ENCODE results near the gene NPTXR.

NPTXR gene

DNA sequence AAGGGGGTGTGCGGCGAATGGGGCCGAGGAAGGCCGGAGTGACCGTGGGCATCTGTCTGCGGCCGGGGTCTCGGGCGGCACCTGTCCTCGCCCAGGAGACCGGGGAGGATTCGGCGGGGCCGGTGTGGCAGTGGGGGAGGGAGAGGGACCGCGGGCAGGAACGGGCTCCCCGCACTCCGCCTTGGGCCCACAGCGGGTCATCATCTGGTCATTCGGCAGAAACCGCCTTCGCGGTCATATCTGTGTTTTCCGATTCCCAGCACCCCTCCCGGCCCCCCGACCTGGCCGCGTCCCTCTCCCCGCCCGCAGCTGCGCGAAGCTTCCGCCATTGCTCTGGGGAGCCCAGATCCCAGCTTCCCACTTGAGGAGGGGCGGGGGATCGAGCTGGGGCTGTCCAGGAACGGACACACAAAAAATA is 29.0 kb upstream of the NPTXR start:
- no peak for TF ChIP-seq CTCF (IDR thresholded peaks at IDR 0.05; ENCODE audit: extremely low read depth, insufficient read depth, missing control alignments)
- in situ Hi-C loops (cut with MboI; ENCODE audit: low pct_unique_long_range_greater_than_20kb, low sequenced_read_pairs, unreplicated experiment): no loop called here
- DNase-seq (ENCODE audit: low spot score): peak; percentile 17

DNA sequence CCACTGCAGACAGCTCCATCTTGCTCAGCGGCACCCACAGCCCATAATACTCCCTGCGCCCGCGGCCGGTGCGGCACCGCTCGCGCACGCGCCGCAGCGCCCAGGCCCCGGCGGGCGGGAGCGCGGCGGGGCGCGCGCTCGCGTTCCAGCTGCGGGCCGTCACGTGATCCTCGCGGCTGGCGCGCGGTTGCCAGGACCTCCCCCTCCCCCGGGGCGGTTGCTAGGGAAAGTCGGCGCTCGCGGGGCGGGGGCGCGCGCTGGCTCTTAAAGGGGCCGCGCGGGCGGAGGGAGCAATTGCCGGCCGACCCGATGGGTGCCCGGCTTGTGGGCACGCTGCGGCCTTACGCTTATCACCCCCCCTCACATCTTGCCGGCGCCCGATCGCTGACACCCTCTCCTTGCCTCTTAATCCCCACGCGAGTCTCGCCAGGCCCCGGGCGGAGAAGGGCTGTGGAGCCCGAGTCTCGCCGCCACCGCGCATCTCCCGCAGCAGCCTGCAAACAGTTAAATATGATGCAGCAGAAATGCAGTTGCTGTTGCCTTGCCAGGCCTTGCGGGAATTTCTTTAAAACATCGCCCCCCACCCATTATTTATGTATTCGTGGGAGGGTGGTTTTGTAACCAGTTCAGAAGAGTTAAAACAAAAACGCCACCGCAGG is 28.5 kb upstream of the NPTXR start, which contains the start of gene CBX6:
TSS of gene CBX6 (minus strand) at position 45 of the 659 bp plus-strand sequence. CDS start at position 19, 26 bp downstream.
- peak; percentile 98 for DNase-seq (ENCODE audit: low spot score)

DNA sequence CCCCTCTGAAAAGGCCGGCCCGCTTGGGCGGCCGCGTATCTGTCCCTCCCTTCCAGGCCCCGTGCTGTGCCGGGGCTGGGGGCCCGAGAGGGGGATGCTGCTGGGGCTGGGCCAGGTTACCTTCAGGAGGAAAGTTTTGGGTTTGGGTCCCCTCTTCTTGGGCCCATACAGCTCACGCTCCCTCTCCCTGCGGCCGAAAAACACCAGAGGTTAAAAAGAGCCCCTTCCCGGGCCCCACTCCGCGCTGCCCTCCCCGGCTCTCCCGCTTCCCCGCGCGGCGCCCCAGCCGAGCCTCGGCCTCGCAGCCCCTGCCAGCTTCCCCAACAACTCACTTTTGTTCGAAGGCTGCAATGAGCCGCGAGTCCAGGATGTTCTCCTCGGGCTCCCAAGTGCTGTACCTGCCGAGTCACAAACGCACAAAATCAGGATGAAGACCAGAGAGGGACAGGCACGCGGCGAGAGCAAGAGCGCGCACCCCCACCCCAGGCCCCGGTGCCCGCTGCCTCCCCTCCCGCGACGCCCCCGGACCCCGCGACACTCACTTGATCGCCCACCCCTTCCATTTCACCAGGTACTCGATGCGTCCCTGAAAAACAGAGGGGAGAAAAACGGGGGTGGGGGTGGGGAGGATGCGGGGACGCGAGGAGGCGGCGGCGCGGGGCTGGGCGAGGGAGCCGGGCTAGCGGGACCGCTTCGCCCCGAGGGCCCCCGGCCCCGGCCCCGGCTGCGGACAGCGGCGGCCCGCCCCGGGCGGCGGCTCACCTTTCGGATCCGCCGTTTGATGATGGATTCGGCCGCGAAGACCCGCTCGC is 27.7 kb upstream of the NPTXR start:
- TF ChIP-seq CTCF (IDR thresholded peaks at IDR 0.05; ENCODE audit: extremely low read depth, insufficient read depth, missing control alignments): no peak
- peak; percentile 56 for DNase-seq (ENCODE audit: low spot score)
- in situ Hi-C loops (cut with MboI; ENCODE audit: low pct_unique_long_range_greater_than_20kb, low sequenced_read_pairs, unreplicated experiment): no loop called here

More for the DNA sequence above, 28.5 kb upstream of the NPTXR start, which contains the start of gene CBX6:
- TF ChIP-seq CTCF (IDR thresholded peaks at IDR 0.05; ENCODE audit: extremely low read depth, insufficient read depth, missing control alignments): no peak
- in situ Hi-C loops (cut with MboI; ENCODE audit: low pct_unique_long_range_greater_than_20kb, low sequenced_read_pairs, unreplicated experiment): no loop called here

DNA sequence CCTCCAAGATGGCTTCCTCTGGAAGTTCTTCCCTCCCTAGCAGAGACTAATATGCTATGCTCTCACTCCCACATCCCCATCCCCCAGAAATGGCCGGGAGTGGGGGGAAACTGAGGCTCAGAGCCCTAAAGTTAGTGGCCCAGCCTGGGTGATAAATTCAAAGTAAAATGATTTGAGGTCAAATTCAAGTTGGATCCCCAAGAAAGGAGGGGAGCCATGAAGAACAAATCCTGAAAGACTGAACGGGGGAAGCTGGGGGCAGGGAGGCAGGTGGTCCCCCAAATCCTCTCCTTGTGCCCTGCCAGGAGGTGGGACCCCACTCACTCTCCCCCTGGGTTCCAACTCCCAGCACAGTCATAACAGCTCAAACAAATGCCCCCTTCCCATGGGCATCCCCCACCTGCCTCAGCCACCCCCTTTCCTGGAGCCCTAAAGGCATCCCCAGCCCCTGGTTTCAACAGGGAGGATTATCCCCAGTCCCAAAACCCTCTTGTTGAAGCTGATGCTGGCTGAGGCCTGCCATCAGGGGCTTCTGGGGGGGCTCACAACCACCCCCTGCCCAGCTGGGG is 27.0 kb upstream of the NPTXR start:
- in situ Hi-C loops (cut with MboI; ENCODE audit: low pct_unique_long_range_greater_than_20kb, low sequenced_read_pairs, unreplicated experiment): no loop called here
- DNase-seq (ENCODE audit: low spot score): no peak
- TF ChIP-seq CTCF (IDR thresholded peaks at IDR 0.05; ENCODE audit: extremely low read depth, insufficient read depth, missing control alignments): no peak

DNA sequence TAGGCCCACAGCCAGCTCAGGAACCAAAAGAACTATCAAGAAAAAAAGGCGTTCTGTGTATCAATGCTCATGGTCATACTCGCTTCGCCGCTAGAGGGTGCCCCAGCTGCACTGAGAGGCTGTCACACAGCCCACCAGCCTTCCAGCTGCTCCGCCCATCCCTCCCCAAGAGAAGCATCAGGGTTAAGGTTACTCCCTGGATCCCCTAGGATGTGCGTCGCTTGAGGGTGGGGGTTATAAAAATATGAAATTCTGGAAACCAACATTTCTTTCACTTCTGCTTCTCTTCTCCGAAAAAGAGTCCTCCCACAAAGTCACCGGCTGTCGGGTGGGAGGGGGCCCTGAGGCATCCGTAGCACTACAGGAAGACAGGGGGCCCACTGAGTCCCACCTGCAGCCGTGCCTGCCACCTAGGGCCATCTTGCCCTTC is 26.5 kb upstream of the NPTXR start:
- TF ChIP-seq CTCF (IDR thresholded peaks at IDR 0.05; ENCODE audit: extremely low read depth, insufficient read depth, missing control alignments): peak; percentile 89
- in situ Hi-C loops (cut with MboI; ENCODE audit: low pct_unique_long_range_greater_than_20kb, low sequenced_read_pairs, unreplicated experiment): no loop called here
- DNase-seq (ENCODE audit: low spot score): peak; percentile 87

DNA sequence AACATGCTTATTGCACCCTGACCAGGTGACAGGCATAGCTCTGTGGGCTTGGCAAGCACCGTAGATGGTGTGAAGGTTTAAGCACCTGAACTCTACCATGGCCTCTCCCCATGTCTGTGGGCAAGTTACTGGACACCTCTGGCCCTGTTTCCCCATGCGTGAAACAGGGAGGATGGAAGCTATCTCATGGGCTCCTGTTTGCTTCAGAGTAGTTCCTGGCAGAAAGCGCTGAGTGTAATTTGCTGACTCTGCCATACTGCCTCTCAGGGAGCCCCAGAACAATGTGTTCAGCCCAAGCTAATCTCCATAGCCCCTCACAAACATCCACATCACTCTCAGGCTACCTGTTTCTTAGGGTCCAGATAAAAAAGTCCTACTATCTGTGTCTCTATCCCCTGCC is 25.8 kb upstream of the NPTXR start:
- in situ Hi-C loops (cut with MboI; ENCODE audit: low pct_unique_long_range_greater_than_20kb, low sequenced_read_pairs, unreplicated experiment): no loop called here
- TF ChIP-seq CTCF (IDR thresholded peaks at IDR 0.05; ENCODE audit: extremely low read depth, insufficient read depth, missing control alignments): no peak

More for the DNA sequence above, 25.8 kb upstream of the NPTXR start:
- DNase-seq (ENCODE audit: low spot score): no peak
